Measurements from ENCODE around the gene DCDC2C.

- no peak for TF ChIP-seq CTCF (IDR thresholded peaks at IDR 0.05; ENCODE audit: low read length)
- no peak for TF ChIP-seq EZH2 (IDR thresholded peaks at IDR 0.05; ENCODE audit: borderline replicate concordance, low read length)
Observed at GRCh38 chr2:3679180-3679579, 24.2 kb upstream of the DCDC2C start.
